ENCODE data around the gene ITGB4. TPM values are rescaled to one million over a fixed set of nuclear protein-coding genes. Genes with fewer than 3 reads are reported as not detected.

Gene ITGB4
- total and polyA plus RNA-seq, 2 of the 13 experiments (the other 11 are each of a cell fraction or from before 2014, with no cell fraction given) = 6.9 to 14.5 TPM

DNA sequence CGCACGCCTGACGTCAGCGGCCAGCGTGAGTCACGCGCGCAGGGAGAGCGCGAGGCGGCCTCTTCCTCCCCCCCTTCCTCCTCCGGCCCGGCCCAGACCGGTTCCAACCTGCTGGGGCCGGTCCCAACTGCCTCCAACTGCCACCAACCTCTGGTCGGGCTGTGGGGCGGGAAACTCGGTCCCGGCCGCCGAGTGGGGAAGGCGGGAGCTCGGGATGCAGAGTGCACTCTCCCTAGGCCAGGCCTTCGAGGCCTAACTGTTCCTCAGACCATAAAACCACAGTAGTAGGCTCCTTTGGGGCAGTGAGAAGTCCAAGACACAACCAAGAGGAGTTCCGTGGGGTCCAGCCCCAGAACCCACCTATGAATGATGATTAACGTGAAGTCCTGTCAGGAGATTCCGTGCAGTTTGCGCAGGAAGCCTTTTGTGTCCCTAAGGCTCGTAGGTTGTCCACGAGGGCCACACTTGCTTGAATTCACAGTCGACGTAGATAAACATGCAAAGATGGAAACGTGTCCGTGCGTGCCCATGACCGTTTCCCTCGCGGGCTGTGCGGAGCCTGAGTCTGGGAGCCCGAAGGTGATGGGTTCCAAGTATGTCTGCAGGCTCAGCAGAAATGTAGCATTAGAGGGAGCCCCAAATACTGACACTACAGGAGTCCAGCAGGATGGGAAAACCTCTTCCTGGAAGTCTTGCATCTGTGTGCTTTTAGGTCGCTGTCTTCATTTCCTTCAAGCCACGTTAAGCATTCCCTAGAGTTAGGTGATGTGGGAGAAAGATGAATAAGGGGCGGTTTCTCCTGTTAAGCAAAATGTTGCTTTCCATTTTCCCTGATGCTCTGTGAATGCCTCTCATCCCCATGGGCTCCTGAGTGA lies 64.0 kb downstream of the ITGB4 start (continued):
- no peak for TF ChIP-seq RORA (CRISPR knock-in tag; IDR thresholded peaks at IDR 0.05)
- TF ChIP-seq SYNCRIP (IDR thresholded peaks at IDR 0.05; ENCODE audit: insufficient read depth, low read depth, low read length) = no peak
- no peak for TF ChIP-seq KAT2B (IDR thresholded peaks at IDR 0.05; ENCODE audit: borderline replicate concordance, low read depth, low read length)
- peak; percentile 82 for TF ChIP-seq KMT2A (CRISPR knock-in tag; IDR thresholded peaks at IDR 0.05)
- TF ChIP-seq ATM (IDR thresholded peaks at IDR 0.05; ENCODE audit: borderline replicate concordance) = no peak
- TF ChIP-seq ERF (CRISPR knock-in tag; IDR thresholded peaks at IDR 0.05) = no peak
- no peak for TF ChIP-seq ZNF841 (CRISPR knock-in tag; IDR thresholded peaks at IDR 0.05; ENCODE audit: borderline replicate concordance)
- TF ChIP-seq, protein P1, sequence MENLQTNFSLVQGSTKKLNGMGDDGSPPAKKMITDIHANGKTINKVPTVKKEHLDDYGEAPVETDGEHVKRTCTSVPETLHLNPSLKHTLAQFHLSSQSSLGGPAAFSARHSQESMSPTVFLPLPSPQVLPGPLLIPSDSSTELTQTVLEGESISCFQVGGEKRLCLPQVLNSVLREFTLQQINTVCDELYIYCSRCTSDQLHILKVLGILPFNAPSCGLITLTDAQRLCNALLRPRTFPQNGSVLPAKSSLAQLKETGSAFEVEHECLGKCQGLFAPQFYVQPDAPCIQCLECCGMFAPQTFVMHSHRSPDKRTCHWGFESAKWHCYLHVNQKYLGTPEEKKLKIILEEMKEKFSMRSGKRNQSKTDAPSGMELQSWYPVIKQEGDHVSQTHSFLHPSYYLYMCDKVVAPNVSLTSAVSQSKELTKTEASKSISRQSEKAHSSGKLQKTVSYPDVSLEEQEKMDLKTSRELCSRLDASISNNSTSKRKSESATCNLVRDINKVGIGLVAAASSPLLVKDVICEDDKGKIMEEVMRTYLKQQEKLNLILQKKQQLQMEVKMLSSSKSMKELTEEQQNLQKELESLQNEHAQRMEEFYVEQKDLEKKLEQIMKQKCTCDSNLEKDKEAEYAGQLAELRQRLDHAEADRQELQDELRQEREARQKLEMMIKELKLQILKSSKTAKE (CRISPR knock-in tag; IDR thresholded peaks at IDR 0.05; ENCODE audit: borderline replicate concordance) = peak; percentile 27; the same call in 1 of the 2 replicates
- no peak for TF ChIP-seq ZNF205 (CRISPR knock-in tag; IDR thresholded peaks at IDR 0.05)
- no peak for TF ChIP-seq ZNF225 (CRISPR knock-in tag; IDR thresholded peaks at IDR 0.05)
- peak; percentile 98 for TF ChIP-seq DZIP1 (CRISPR knock-in tag; IDR thresholded peaks at IDR 0.05)
- TF ChIP-seq ZNF883 (CRISPR knock-in tag; IDR thresholded peaks at IDR 0.05; ENCODE audit: not compliant biosample characterization) = peak; percentile 81
- TF ChIP-seq ZNF30 (CRISPR knock-in tag; IDR thresholded peaks at IDR 0.05) = peak; percentile 92
- TF ChIP-seq RAD21 (CRISPR knock-in tag; IDR thresholded peaks at IDR 0.05) = no peak
- peak; percentile 49 for TF ChIP-seq ZNF407 (CRISPR knock-in tag; IDR thresholded peaks at IDR 0.05; ENCODE audit: not compliant biosample characterization)
- TF ChIP-seq PHF20 (CRISPR knock-in tag; IDR thresholded peaks at IDR 0.05) = peak; percentile 55
